ENCODE results near the gene CSRNP3.

- TF ChIP-seq, protein P1, sequence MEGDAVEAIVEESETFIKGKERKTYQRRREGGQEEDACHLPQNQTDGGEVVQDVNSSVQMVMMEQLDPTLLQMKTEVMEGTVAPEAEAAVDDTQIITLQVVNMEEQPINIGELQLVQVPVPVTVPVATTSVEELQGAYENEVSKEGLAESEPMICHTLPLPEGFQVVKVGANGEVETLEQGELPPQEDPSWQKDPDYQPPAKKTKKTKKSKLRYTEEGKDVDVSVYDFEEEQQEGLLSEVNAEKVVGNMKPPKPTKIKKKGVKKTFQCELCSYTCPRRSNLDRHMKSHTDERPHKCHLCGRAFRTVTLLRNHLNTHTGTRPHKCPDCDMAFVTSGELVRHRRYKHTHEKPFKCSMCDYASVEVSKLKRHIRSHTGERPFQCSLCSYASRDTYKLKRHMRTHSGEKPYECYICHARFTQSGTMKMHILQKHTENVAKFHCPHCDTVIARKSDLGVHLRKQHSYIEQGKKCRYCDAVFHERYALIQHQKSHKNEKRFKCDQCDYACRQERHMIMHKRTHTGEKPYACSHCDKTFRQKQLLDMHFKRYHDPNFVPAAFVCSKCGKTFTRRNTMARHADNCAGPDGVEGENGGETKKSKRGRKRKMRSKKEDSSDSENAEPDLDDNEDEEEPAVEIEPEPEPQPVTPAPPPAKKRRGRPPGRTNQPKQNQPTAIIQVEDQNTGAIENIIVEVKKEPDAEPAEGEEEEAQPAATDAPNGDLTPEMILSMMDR (conservative IDR thresholded peaks at IDR 0.05; ENCODE audit: low read depth, low read length) = no peak
- no peak for TF ChIP-seq EZH2 (IDR thresholded peaks at IDR 0.05; ENCODE audit: borderline replicate concordance, low read depth, low read length, poor library complexity, severe bottlenecking)
Observed at GRCh38 chr2:165706960-165707487, 237.5 kb downstream of the CSRNP3 start.
